Loucy (cell line): ENCODE measurements around the gene TRIB2.

Experiments
- CTCF ChIP-seq: fragments of 200-600 bp; sonication (generic); conservative IDR thresholded peaks from 2 replicates; pipeline ENCODE4 v1.5.1; 2014; ENCODE audit warnings: mild to moderate bottlenecking, antibody characterized with exemption, low read length
- EZH2phosphoT487 ChIP-seq: fragments of 200-600 bp; IDR thresholded peaks from 2 replicates; pipeline ENCODE4 v1.6.1; 2018; ENCODE audit warnings: antibody characterized with exemption, mild to moderate bottlenecking, moderate library complexity, borderline replicate concordance

GRCh38 chr2:12669036-12669435, 47.7 kb upstream of the TRIB2 start:
- TF ChIP-seq CTCF (no peak), EZH2phosphoT487 (no peak)
